Umbilical cord (tissue), 2 donors: Measurements from ENCODE around the gene TSNAXIP1. TPM values are rescaled to one million over a fixed set of nuclear protein-coding genes. Genes with fewer than 3 reads are reported as not detected.

Source experiments
- DNase-seq: peaks from one replicate; pipeline ENCODE4 v3.0.0-alpha.2; 2015; ENCODE audit warnings: low spot score
- total RNA-seq: library from RNA; depleted of rRNA; stranded (reverse); fragments of >200 nt; gene quantifications from one replicate; pipeline ENCODE4 v1.2.3, GENCODE V29; 2014; ENCODE audit warnings: low replicate concordance; ENCODE audit not compliant: insufficient read depth

Gene TSNAXIP1
- total RNA-seq, 1 donor from 2014 or later = 0.24 TPM

DNA sequence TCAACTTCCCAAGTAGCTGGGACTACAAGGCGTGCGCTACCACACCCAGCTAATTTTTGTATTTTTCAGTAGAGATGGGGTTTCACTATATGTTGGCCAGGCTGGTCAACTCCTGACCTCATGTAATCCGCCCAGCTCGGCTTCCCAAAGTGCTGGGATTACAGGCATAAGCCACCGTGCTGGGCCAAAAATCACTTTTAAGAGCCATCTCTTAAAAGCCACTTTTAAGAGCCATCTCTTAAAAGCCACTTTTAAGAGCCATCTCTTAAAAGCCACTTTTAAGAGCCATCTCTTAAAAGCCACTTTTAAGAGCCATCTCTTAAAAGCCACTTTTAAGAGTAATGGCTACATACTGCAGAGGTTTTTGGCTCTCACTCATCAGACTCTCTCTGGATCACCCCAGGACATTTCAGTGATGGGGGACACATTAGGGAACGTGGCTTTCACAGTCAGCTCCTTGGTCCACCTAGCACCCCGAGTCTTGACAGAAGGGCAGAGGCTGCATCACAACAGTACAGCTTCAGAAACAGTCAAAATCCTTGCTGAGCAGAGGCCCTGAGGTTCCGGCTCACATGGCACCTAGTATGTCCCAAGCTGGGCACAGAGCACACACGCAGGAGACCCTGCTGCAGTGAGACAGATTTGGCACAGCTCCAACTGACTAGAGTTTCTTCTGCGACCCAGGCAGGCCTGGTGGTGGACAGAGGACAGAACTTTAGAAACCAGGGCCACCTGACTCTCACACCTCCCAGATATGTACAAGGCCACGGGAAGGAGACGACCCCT is 23.9 kb upstream of the TSNAXIP1 start:
- DNase-seq = no peak

DNA sequence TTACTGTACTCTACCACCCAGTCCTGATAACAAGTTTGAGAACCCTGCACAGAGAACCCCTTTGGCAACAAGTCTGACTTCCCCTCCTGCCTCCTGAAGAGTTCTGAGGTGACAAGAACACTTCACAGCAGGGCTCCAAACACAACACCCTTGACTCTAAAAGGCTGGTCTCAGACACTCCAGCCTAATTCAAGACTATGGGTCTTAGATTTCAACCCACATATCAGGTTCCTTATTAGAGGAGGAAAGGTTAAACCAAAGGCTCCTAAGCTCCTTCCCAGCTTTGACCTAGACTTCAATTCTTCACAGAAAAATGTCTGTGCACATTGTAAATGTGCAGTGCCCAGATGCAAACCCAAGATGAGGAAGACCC is 23.4 kb upstream of the TSNAXIP1 start:
- DNase-seq = no peak

DNA sequence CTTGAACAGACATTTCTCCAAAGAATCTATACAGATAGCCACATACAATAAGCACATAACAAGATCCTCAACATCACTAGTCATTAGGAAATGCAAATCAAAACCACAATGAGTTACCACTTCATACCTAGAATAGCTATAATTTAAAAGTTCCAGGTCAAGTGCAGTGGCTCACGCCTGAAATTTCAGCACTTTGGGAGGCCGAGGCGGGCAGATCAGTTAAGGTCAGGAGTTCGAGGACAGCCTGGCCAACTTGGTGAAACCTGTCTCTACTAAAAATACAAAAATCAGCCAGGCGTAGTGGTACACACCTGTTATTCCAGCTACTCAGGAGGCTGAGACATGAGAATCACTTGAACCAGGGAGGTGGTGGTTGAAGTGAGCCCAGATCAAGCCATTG is 20.2 kb upstream of the TSNAXIP1 start:
- no peak for DNase-seq

DNA sequence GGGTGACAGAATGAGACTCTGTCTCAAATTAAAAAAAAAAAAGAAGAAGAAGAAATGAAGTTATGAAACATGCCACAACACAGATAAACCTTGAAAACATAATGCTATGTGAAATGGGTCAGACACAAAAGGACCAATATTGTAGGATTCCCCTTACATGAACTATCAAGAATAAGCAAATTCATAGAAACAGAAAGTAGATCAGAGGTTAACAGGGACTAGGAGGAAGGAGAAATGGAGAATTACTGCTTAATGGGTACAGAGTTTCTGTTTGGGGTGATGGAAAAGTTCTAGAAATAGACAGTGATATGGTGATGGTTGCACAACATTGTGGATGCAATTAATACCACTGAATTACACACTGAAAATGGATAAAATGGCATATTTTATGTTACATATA is 16.6 kb upstream of the TSNAXIP1 start:
- no peak for DNase-seq

DNA sequence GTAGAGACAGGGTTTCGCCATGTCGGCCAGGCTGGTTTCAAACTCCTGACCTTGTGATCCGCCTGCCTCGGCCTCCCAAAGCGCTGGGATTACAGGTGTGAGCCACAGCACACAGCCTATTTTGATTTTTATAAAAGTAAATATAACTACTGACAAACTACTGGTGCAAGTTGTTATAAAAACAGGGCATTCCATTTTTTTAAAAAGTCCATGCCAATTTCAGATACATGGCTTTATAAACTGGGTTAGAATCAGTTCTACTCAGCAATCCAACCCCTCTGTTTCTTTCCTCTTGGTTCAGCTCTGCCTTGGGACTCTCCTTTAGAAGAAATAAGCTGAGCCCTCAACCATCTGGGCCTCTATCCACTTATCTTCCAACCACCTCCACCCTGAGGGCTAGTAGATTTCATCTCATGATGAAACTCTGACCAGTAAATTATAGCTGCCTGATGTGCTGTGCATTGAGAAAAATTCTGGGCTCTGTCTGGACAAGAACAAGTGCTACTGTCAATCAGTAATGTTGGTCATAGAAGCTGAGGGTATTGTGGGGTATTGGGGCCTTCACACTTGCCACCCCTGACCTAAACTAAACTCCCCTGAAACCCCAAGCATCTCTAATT is 10.5 kb upstream of the TSNAXIP1 start:
- DNase-seq = no peak

DNA sequence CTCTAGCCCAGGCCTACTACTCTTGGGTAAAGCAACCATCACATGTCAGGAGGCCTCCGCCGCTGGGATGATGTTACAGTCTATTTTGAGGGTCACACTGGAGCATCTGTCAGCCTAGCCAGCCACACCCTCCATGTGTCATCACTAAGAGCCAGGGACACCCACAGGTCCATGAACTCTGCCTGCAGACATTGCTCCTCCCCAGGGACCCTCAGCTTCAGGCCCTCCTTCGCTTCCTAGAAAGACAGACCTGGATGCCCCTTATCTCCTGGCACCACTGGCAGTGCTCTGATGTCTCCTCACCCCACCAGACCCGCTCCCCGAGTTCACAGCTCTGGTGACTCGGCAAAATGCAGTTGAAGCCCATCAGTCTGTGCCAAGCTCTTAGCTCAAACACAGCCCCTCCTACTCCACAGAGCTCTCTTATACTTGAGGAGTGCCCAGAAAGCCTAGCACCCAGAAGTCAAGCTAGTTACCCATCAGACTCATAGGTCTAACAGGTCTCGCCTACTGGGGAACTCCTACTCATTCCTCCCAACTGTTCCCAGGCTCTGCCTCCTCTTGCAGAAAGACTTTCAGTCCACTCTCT is 6.3 kb upstream of the TSNAXIP1 start:
- no peak for DNase-seq

DNA sequence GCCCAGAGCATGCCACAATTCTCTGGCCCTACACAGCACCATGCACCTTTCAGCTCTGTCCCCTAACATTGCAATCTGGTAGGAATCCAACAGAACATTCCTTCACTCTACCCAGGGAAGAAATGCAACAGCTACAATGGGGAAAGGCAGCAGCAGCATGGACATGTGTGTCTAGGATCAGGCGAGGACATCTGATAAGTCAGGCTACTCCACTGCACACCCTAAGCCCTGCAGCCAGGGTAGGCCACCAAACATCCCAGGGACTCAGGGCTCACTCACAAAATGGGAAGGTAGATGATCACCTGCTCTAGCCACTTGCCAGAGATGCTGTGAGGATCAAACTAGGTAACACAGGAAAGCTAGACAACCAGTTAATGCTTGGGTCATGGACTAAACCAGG is 5.4 kb upstream of the TSNAXIP1 start:
- no peak for DNase-seq

DNA sequence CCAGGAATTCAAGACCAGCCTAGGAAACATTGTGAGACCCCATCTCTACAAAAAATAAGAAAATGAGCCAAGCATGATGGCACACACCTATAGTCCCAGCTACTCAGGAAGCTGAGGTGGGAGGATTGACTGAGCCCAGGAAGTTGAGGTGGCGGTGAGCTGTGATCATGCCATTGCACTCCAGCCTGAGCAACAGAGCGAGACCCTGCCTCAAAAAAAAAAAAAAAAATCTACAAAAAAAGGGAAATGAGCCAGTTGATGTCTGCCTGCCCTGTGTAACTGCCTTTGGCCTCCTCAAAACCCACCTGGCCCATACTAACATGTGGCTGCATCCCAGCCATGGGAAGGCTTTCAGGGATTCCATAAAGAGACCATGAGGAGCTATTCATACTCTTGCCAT is 4.8 kb upstream of the TSNAXIP1 start:
- DNase-seq = no peak

DNA sequence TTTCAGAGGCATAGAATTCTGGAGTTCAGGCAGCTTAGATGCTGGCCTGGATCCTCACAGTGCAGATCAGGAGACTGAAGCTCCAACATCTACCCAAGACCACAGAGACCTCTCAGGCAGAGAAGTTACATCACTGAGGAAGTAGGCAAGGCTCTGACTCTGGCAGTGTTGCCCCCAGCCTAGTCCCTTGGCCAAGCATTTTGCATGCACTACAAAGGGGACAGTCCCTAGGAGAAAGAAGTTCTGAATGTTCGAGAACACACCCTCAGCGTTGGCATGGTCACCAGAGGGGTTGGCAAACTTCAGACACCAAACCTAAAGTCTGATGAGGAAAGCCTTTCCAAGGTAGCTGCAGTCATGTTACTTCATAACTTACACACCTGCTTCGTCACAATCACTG is 2.8 kb upstream of the TSNAXIP1 start:
- no peak for DNase-seq

DNA sequence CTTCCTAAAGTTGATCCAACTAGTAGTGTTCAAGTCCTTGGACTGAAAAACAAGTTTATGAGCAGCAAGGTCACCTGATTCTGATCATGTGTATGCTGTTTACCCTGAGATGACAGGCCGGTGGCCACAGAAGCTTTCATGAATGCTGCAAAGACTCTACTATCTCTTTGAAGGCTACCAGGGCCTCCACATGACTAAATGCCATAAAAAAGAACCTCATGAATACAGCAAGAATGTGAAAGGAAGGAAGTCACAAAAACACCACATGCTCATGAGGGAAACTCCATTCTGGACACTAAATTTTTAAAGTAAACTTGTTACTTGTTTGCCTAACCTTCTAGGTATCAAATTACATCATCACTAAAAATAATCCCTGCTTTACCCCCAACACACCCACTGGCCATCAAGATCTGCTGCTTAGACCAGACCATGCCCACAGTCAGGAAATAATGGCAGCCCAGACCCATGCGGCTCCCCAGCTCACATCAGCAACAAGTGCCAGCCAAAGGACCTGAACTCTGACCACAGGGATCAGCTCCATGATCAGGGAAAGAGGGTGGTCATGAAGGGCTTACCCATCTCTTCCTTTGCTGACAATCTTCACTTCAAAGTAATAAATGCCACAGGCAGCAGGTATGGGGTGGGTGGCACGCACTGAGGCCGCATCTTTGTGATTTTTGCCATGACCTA is 1.7 kb upstream of the TSNAXIP1 start:
- no peak for DNase-seq

DNA sequence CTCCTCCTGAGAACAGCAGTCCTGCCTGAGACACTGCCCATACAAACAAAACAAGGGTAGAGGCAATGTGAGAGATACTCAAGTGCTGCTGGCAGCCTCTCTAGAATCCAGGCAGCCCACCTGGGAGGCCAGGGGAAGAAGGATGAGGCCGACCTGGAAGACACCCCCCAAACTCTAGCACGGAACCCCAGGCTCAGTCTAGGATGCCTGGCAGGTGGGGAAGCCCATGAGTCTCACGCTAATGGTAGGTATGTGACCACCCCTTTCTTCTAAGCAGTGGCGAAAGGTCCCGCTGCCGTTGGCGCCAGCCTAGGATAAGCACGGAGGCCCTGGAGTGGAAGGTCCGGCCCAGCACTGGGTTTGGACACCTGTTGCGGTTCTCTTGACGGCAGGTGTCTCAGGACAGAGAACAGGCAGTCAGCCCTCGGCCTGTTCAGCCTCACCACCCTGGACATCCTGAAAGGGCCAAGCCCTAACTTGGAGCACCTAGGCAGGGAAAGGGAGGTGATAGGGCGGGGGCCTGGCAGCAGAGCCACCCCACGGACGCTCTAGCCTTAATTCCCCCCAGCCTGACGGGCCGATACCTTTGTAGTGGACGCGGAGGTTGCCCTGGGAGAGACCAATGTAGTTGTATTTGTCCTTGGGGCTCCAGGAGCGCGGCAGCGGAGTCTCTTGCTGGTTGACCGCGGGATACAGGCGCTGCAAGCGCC is 816 bp upstream of the TSNAXIP1 start:
- peak; percentile 12 for DNase-seq

DNA sequence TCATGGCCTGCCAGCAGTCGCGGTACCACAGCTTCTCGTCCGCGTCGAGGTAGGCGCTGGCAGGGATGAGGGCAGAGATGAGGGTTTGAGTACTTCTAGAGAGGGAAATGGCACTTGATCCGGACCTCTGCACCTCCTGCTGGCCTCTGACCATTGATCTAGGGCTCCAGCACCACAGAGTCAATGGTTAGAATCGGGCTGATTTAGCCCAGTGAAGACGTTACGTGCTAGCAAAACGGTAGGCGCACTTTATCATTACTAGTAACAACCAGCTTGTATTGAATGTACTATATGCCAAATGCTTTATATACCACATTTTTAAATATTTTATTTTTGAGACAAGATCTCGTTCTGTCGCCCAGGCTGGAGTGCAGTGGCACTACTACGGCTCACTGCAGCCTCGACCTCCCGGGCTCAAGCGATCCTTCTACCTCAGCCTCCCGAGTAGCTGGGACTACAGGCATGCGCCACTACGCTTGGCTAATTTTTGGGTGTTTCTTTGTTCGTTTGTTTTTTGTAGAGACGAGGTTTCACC is 526 bp downstream of the TSNAXIP1 start:
- DNase-seq = no peak

DNA sequence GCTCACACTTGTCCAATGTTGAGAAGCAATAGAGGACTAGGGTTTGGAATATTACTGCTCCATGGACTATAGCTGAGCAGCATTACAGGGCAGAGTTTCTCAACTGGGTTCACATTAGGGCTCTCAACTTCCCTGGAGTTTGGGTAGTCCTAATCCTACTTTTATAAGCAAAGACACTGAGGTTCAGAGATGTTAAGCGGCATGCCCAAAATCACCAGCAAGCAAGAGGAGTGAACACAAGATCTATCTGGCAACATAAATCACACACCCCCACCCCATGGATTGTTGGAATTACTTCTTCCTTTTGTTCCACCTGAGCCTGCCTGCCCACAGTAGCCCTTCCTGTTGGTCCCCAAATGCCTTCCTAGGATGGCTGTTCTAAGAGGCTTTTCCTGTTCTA is 5.2 kb downstream of the TSNAXIP1 start:
- DNase-seq = no peak

DNA sequence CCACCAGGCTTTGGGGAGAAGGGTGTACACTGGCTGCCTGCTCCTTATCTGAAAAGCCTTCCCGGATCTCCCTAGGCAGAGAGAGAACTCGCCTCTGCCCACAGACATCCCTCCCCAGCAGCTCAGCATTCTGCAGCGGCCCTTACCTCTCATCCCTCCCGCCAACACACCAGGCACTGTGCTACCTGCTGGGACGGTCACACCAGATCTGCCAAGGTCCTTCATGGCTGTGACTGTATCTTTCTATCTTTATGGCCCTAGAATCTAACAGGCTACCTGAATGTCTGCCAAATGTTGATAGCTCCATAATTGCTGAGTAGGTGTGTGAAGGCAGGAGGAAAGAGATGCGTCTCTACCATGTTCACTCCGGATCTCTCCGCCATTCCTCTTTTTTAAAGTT is 7.9 kb downstream of the TSNAXIP1 start:
- DNase-seq = no peak

DNA sequence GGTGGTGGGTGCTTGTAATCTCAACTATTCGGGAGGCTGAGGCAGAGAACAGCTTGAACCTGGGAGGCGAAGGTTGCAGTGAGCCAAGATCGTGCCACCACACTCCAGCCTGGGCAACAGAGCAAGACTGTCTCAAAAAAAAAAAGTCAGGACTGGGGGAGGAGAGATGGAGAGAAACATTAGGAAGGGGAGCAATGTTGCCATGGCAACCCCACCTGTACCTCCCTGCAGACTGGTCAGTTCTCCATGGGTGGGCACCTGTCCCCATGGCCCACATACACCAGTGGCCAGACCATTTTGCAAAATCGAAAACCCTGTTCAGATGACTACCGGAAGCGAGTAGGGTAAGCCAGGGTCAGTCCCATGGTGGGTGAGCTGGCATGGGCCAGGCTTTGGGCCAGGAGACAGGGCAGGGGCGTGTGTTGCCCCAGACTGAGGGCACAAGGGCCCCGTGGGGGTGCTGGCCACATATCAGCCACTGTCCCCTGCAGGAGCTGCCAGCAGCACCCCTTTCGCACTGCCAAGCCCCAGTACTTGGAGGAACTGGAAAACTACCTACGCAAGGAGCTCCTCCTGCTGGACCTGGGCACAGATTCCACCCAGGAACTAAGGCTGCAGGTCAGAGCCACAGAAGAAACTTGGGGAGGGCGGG is 14.0 kb downstream of the TSNAXIP1 start:
- DNase-seq = no peak

DNA sequence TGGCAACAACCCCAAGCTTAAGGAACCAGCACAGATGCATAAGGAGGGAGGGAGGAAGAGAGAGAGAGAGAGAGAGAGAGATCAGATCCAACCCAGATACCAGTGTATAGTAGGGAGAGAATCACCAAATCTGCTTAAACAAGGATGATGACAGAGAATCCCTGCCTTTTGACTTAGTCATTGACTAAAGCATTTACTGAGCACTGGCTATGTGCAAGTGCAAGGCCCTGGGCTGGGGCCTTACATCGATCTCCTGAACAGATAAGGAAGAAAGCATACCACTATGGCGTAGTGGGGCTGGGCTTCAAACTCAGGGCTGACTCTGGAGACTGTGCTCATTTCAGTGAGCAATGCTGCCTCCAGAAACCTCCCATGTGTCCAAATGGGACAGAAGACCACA is 15.8 kb downstream of the TSNAXIP1 start:
- no peak for DNase-seq

DNA sequence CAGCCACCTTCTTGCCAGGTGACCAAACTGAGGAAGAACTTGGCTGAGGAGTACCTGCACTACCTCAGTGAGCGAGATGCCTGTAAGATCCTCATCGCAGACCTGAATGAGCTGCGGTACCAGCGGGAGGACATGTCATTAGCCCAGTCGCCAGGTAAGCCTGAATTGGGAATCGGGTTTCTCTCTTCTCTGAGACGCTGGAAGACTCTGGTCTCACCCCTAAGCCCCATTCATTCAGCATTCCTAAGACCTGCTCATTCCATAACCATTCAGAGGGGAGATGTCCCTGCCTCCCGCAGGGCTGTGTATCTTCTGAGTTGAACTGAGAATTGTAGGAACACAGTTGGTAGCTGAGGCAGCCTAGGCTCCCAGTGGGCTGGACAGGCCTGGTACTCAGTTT is 18.4 kb downstream of the TSNAXIP1 start:
- DNase-seq = no peak

DNA sequence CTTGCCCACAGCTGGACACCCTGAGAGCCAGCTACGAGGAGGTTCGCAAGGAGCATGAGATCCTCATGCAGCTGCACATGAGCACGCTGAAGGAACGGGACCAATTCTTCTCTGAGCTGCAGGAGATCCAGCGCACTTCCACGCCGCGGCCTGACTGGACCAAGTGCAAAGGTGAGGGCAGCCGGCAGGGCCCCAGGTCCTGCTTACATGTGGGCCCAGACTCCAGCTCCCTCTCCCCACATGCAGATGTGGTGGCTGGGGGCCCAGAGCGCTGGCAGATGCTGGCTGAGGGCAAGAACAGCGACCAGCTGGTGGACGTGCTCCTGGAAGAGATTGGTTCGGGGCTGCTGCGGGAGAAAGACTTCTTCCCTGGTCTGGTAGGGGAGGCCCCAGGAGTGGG is 19.2 kb downstream of the TSNAXIP1 start:
- DNase-seq = no peak

DNA sequence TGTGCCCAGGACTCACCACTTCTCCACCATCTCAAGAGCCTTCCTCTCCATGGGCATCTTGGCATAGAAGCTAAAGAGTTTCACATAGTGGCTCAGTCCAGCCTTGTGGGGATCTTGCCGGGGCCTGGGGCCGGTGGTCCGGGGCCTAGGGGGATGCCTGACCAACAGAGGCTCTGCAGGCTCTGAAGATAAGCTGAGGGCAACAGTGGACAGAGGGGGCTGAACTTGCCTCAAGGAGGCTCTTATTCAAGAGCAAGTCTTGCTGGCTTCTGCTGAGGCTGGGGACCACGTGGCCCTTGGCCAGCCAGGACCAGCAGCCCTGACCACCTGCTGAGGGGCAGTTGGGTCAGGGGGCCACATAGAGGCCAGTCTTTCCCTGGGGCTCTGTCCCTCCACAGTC is 22.0 kb downstream of the TSNAXIP1 start:
- no peak for DNase-seq

DNA sequence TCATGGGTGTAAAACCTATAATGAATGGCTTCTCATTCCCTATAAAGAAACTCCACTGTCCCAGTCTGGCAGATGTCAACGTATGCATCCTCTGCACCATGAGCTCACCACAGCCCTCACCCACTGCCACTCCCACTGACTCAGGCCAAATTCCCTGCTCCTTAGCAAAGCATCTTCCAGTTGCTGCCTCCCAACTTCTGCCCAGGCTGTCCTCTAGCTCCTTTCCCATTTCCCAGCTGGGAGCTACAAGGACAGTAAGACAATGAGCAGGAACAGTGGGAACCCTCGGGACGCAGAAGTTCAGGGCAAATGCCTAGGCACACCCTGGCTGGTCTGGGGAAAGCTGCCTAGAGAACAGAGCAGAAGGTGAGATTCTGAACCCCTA is 26.3 kb downstream of the TSNAXIP1 start:
- DNase-seq = peak; percentile 68
